DMS 273 (cell line): ENCODE data around the gene RNASE11.

Experiments used
- DNase-seq: peaks from one replicate; lab custom pipeline; 2025; ENCODE audit not compliant: unreplicated experiment; lab: John Stamatoyannopoulos, UW

RNASE11 gene

DNA sequence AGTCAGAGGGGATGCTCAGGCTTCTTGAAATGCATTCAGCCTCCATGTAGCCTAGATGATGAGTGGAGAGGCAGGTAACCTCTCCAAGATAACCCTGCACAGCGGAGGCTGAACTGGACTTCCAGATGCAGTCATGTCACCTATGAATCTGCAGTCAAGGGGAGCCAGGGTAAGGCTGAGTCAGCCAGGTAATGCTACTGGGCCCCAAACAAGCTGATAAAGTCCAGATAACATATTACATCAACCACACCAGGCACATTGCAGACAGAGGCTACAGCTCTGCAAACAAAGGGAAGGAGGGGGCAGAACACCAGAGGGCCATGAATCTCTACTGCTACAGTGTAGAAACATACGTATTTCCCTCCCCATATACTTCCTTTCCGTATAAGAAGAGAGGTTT lies 40.9 kb downstream of the RNASE11 start:
- no peak for DNase-seq

DNA sequence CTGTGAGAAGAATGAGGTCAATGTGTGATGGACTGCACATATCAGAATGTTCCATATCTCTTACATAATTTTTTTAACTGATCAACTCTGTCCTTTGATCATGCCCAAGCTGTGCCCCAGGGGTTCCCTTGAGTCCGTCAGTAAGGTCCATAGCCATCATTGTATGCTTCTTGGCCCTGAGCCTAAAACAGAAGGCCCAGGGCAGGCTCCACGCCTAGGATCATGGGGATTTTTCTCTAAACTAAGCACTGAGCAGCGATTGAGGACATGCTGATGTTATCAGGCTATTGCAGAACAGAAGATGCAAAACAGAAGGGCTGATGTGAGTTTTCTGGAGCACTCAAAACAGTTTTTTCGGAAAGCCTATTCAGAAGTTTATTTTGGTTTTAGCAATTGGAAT lies 47.9 kb downstream of the RNASE11 start:
- DNase-seq, result no peak
